Heart left ventricle (tissue), 13 donors: ENCODE measurements around the gene DR1.

Experiments
- POLR2A ChIP-seq, 2 donors: fragments of 450-650 bp; IDR thresholded peaks; one replicate each; pipeline ENCODE4 v1.6.1; 2017; ENCODE audit warnings: antibody characterized with exemption in 2 of 2, mild to moderate bottlenecking in 2 of 2, moderate library complexity in 2 of 2
- TF ChIP-seq, protein P1 (sequence below), 12 donors: fragments of 200-600 bp; sonication (generic) in 4 of 12; IDR thresholded peaks; one replicate each; pipeline versions ENCODE4 v1.5.0 to v1.8.0; 2018 to 2022; ENCODE audit warnings: antibody characterized with exemption in 12 of 12, mild to moderate bottlenecking in 5 of 12
- donor health status: ischemic (EF 13 %, LVEDD 7.1; RV severe dilation, severe dysfunction).
- donor health status: DM: no; HTN: yes; CAD: no.
- donor health status: DM: no; HTN: no; CAD: no.
- donor health status: ischemic (EF 25% LVEDD 6.9; RV normal size, moderate dysfunction).
- donor health status: ischemic (EF 25% LVEDD 5.7; RV mildly dilated, moderate dysfunction).
- donor health status: ischemic (EF 35%, LVEDD 5.7; RV mildly dilated, moderate dysfunction).
- donor health status: nonischemic (EF 11% LVEDD 7.7; RV severe dilation, severe dysfunction).
- donor health status: DM: yes; HTN: yes; CAD: no.
- donor health status: PGD.
- donor health status: ischemic (EF 29% LVEDD 5.4; RV normal size, mild dysfunction).
- donor health status: nonischemic (EF 23%, LVEDD 6.1; RV moderate dilation, normal function).

DNA sequence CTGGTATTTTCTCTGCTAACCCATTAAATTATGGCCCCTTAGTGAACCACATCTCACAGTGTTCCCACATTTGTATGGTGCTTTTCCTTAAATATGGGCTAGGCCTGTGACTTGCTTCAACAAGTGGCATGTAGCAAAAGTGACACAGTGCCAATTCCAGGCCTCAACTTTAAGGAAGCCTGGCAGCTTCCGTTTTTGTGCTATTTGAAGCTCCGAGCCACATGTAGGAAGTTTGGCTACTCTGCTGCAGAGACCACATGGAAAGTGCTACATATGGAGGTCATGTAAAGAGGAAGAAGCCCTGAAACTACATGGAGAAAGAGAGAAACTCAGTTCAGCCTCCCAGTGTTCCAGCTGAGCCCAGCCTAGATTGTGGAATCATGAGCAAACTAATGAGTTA is 28.5 kb upstream of the DR1 start:
- no peak for TF ChIP-seq POLR2A (IDR thresholded peaks at IDR 0.05)
- TF ChIP-seq, protein P1, sequence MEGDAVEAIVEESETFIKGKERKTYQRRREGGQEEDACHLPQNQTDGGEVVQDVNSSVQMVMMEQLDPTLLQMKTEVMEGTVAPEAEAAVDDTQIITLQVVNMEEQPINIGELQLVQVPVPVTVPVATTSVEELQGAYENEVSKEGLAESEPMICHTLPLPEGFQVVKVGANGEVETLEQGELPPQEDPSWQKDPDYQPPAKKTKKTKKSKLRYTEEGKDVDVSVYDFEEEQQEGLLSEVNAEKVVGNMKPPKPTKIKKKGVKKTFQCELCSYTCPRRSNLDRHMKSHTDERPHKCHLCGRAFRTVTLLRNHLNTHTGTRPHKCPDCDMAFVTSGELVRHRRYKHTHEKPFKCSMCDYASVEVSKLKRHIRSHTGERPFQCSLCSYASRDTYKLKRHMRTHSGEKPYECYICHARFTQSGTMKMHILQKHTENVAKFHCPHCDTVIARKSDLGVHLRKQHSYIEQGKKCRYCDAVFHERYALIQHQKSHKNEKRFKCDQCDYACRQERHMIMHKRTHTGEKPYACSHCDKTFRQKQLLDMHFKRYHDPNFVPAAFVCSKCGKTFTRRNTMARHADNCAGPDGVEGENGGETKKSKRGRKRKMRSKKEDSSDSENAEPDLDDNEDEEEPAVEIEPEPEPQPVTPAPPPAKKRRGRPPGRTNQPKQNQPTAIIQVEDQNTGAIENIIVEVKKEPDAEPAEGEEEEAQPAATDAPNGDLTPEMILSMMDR (IDR thresholded peaks at IDR 0.05) = no peak
